ENCODE measurements around the gene CLPTM1.
A peak's percentile ranks its signal among the peaks of the same experiment; 100 is the strongest.

CLPTM1 gene

GRCh38 chr19:45005787-45006186 lies 50.6 kb downstream of the CLPTM1 start:
- H3K36me3 ChIP-seq (ENCODE audit: control insufficient read depth, insufficient read depth, low read length) = no peaks in the 10 kb centered on the region
- H3K9me3 ChIP-seq (ENCODE audit: control insufficient read depth, low read length) = no peaks in the 10 kb centered on the region
- no peaks in the 10 kb centered on the region for H3K27me3 ChIP-seq (ENCODE audit: control insufficient read depth, insufficient read depth, low read length)
- no peak overlapping the region for H3K4me3 ChIP-seq (ENCODE audit: low read length)
- H3K9ac ChIP-seq (ENCODE audit: low read length) = peak overlapping the region; percentile 2
- peaks cover 46% of the 10 kb centered on the region for H3K4me1 ChIP-seq (ENCODE audit: control insufficient read depth, insufficient read depth, low read length)

GRCh38 chr19:45008552-45008951 lies 53.4 kb downstream of the CLPTM1 start:
- Histone ChIP-seq H3K9ac (ENCODE audit: low read length) (peak overlapping the region; percentile 72), H3K36me3 (ENCODE audit: control insufficient read depth, insufficient read depth, low read length) (no peaks in the 10 kb centered on the region), H3K4me3 (ENCODE audit: low read length) (no peak overlapping the region), H3K4me1 (ENCODE audit: control insufficient read depth, insufficient read depth, low read length) (peaks cover 36% of the 10 kb centered on the region), H3K9me3 (ENCODE audit: control insufficient read depth, low read length) (no peaks in the 10 kb centered on the region), H3K27me3 (ENCODE audit: control insufficient read depth, insufficient read depth, low read length) (no peaks in the 10 kb centered on the region)

GRCh38 chr19:45009625-45010255 lies 54.6 kb downstream of the CLPTM1 start:
- peaks cover 36% of the 10 kb centered on the region for H3K4me1 ChIP-seq (ENCODE audit: control insufficient read depth, insufficient read depth, low read length)
- H3K9me3 ChIP-seq (ENCODE audit: control insufficient read depth, low read length) = no peaks in the 10 kb centered on the region
- no peaks in the 10 kb centered on the region for H3K36me3 ChIP-seq (ENCODE audit: control insufficient read depth, insufficient read depth, low read length)
- H3K4me3 ChIP-seq (ENCODE audit: low read length) = no peak overlapping the region
- no peaks in the 10 kb centered on the region for H3K27me3 ChIP-seq (ENCODE audit: control insufficient read depth, insufficient read depth, low read length)
- H3K9ac ChIP-seq (ENCODE audit: low read length) = no peak overlapping the region

DNA sequence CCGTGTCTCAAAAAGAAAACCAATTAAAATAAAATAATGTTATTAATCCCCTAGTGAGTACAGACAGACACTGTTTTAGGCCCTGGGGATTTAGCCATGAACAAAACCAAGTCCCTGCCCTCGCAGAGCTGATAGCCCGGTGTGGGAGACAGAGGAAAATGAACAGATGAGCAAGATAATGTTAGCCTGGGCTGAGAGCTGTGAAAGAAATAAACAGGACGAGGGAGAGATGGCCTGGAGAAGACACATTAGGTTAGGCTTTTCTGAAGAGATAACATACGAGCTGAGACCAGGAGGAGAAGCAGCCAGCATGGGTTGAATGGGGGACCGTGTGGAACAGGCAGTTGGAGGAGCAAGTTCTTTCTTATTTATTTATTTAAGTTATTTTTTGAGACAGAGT lies 55.1 kb downstream of the CLPTM1 start:
- no peaks in the 10 kb centered on the region for H3K9me3 ChIP-seq (ENCODE audit: control insufficient read depth, low read length)
- no peak overlapping the region for H3K9ac ChIP-seq (ENCODE audit: low read length)
- H3K4me3 ChIP-seq (ENCODE audit: low read length) = no peak overlapping the region
- peaks cover 33% of the 10 kb centered on the region for H3K4me1 ChIP-seq (ENCODE audit: control insufficient read depth, insufficient read depth, low read length)
- H3K27me3 ChIP-seq (ENCODE audit: control insufficient read depth, insufficient read depth, low read length) = no peaks in the 10 kb centered on the region
- no peaks in the 10 kb centered on the region for H3K36me3 ChIP-seq (ENCODE audit: control insufficient read depth, insufficient read depth, low read length)

DNA sequence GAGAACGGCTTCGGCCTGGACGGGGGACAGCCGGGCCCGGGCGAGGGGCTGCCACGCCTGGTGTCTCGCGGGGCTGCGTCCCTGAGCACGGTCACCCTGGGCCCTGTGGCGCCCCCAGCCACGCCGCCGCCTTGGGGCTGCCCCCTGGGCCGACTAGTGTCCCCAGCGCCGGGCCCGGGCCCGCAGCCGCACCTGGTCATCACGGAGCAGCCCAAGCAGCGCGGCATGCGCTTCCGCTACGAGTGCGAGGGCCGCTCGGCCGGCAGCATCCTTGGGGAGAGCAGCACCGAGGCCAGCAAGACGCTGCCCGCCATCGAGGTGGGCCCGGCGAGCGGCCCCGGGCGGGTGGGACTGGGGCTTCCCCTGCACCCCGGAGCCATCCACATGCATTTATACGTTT lies 56.8 kb downstream of the CLPTM1 start:
- Histone ChIP-seq H3K9ac (ENCODE audit: low read length) (no peak overlapping the region), H3K4me3 (ENCODE audit: low read length) (no peak overlapping the region), H3K9me3 (ENCODE audit: control insufficient read depth, low read length) (no peaks in the 10 kb centered on the region), H3K27me3 (ENCODE audit: control insufficient read depth, insufficient read depth, low read length) (no peaks in the 10 kb centered on the region), H3K4me1 (ENCODE audit: control insufficient read depth, insufficient read depth, low read length) (peaks cover 20% of the 10 kb centered on the region), H3K36me3 (ENCODE audit: control insufficient read depth, insufficient read depth, low read length) (no peaks in the 10 kb centered on the region)

GRCh38 chr19:45016388-45017314 lies 61.5 kb downstream of the CLPTM1 start:
- no peaks in the 10 kb centered on the region for H3K9me3 ChIP-seq (ENCODE audit: control insufficient read depth, low read length)
- H3K4me3 ChIP-seq (ENCODE audit: low read length) = no peak overlapping the region
- no peaks in the 10 kb centered on the region for H3K27me3 ChIP-seq (ENCODE audit: control insufficient read depth, insufficient read depth, low read length)
- no peak overlapping the region for H3K9ac ChIP-seq (ENCODE audit: low read length)
- no peaks in the 10 kb centered on the region for H3K4me1 ChIP-seq (ENCODE audit: control insufficient read depth, insufficient read depth, low read length)
- no peaks in the 10 kb centered on the region for H3K36me3 ChIP-seq (ENCODE audit: control insufficient read depth, insufficient read depth, low read length)

DNA sequence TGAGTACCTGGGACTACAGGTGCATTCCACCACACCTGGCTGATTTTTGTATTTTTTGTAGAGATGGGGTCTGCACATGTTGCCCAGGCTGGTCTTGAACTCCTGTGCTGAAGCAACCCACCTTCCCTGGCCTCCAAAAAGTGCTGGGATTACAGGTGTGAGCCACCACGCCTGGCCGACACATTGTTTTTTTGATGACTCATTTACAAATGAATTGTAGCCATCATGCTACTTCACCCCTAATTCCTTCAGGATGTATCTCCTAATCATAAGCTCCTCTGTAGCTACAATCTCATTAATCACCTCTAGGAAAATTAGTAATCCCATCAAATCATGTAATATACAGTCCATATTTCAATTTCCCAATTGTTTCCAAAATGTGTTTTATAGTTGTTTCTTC lies 64.0 kb downstream of the CLPTM1 start:
- no peaks in the 10 kb centered on the region for H3K27me3 ChIP-seq (ENCODE audit: control insufficient read depth, insufficient read depth, low read length)
- H3K4me1 ChIP-seq (ENCODE audit: control insufficient read depth, insufficient read depth, low read length) = no peaks in the 10 kb centered on the region
- no peak overlapping the region for H3K9ac ChIP-seq (ENCODE audit: low read length)
- H3K9me3 ChIP-seq (ENCODE audit: control insufficient read depth, low read length) = no peaks in the 10 kb centered on the region
- H3K4me3 ChIP-seq (ENCODE audit: low read length) = no peak overlapping the region
- no peaks in the 10 kb centered on the region for H3K36me3 ChIP-seq (ENCODE audit: control insufficient read depth, insufficient read depth, low read length)

DNA sequence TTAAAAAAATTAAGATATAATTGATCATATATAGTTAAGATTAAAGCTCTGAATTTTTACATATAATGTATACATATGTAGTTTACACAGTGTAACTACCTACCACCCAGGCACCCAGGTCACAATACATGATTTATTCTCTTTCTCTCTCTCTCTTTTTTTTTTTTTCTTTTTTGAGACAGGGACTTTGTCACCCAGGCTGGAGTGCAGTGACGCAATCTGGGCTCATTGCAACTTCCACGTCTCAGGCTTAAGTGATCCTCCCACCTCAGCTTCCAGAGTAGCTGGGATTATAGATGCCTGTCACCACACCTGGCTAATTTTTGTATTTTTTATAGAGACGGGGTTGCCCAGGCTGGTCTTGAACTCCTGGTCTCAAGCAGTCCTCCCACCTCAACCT lies 64.9 kb downstream of the CLPTM1 start:
- Histone ChIP-seq H3K9ac (ENCODE audit: low read length) (no peak overlapping the region), H3K4me1 (ENCODE audit: control insufficient read depth, insufficient read depth, low read length) (no peaks in the 10 kb centered on the region), H3K4me3 (ENCODE audit: low read length) (no peak overlapping the region), H3K36me3 (ENCODE audit: control insufficient read depth, insufficient read depth, low read length) (no peaks in the 10 kb centered on the region), H3K27me3 (ENCODE audit: control insufficient read depth, insufficient read depth, low read length) (no peaks in the 10 kb centered on the region), H3K9me3 (ENCODE audit: control insufficient read depth, low read length) (no peaks in the 10 kb centered on the region)

DNA sequence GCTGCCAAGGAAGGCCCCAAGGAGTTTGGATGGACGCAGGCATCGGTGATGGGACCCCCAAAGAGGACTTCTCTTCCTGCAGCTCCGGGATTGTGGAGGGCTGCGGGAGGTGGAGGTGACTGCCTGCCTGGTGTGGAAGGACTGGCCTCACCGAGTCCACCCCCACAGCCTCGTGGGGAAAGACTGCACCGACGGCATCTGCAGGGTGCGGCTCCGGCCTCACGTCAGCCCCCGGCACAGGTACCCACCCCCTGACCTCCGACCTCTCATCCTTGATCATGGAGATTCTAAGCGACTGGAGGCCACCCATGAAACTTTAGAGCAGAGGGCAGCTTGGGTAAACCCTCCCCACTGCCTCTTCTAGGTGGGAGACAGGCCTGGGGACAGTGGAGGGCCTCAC lies 66.8 kb downstream of the CLPTM1 start:
- Histone ChIP-seq H3K36me3 (ENCODE audit: control insufficient read depth, insufficient read depth, low read length) (no peaks in the 10 kb centered on the region), H3K27me3 (ENCODE audit: control insufficient read depth, insufficient read depth, low read length) (no peaks in the 10 kb centered on the region), H3K9me3 (ENCODE audit: control insufficient read depth, low read length) (no peaks in the 10 kb centered on the region), H3K4me3 (ENCODE audit: low read length) (no peak overlapping the region), H3K9ac (ENCODE audit: low read length) (no peak overlapping the region), H3K4me1 (ENCODE audit: control insufficient read depth, insufficient read depth, low read length) (no peaks in the 10 kb centered on the region)

- no peaks in the 10 kb centered on the region for H3K9me3 ChIP-seq (ENCODE audit: control insufficient read depth, low read length)
- no peaks in the 10 kb centered on the region for H3K36me3 ChIP-seq (ENCODE audit: control insufficient read depth, insufficient read depth, low read length)
- H3K27me3 ChIP-seq (ENCODE audit: control insufficient read depth, insufficient read depth, low read length) = no peaks in the 10 kb centered on the region
- no peaks in the 10 kb centered on the region for H3K4me1 ChIP-seq (ENCODE audit: control insufficient read depth, insufficient read depth, low read length)
- no peak overlapping the region for H3K9ac ChIP-seq (ENCODE audit: low read length)
- no peak overlapping the region for H3K4me3 ChIP-seq (ENCODE audit: low read length)
Observed at GRCh38 chr19:45023048-45023447, 67.9 kb downstream of the CLPTM1 start.

- Histone ChIP-seq H3K36me3 (ENCODE audit: control insufficient read depth, insufficient read depth, low read length) (no peaks in the 10 kb centered on the region), H3K9ac (ENCODE audit: low read length) (no peak overlapping the region), H3K27me3 (ENCODE audit: control insufficient read depth, insufficient read depth, low read length) (no peaks in the 10 kb centered on the region), H3K9me3 (ENCODE audit: control insufficient read depth, low read length) (no peaks in the 10 kb centered on the region), H3K4me3 (ENCODE audit: low read length) (no peak overlapping the region), H3K4me1 (ENCODE audit: control insufficient read depth, insufficient read depth, low read length) (no peaks in the 10 kb centered on the region)
Observed at GRCh38 chr19:45025264-45025663, 70.1 kb downstream of the CLPTM1 start.

DNA sequence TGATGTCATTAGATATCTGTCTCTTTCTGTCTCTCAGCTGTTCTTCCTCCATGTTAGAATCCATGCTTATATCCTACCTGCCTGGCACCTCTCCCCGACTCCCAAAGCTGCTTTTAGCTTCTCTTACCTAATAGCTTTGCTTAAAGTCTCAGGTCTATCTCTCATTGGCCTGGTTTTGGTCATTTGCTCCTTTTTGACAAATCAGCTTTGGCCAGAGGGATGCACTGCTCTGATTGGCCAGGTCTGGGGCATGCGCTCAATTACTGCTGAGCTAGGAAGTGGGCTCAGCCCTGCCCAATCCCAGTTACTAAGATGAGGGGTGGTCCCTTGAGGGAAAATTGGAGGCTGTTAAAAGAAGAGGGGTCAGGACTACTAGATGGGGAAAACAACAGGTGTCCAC lies 72.2 kb downstream of the CLPTM1 start:
- Histone ChIP-seq H3K4me3 (ENCODE audit: low read length) (no peak overlapping the region), H3K36me3 (ENCODE audit: control insufficient read depth, insufficient read depth, low read length) (no peaks in the 10 kb centered on the region)

More for the DNA sequence above, 72.2 kb downstream of the CLPTM1 start:
- H3K9me3 ChIP-seq (ENCODE audit: control insufficient read depth, low read length) = no peaks in the 10 kb centered on the region
- H3K4me1 ChIP-seq (ENCODE audit: control insufficient read depth, insufficient read depth, low read length) = no peaks in the 10 kb centered on the region
- no peak overlapping the region for H3K9ac ChIP-seq (ENCODE audit: low read length)
- H3K27me3 ChIP-seq (ENCODE audit: control insufficient read depth, insufficient read depth, low read length) = no peaks in the 10 kb centered on the region

Data from mucosa of stomach (tissue), 1 donor.